ENCODE results near the gene CALML5.

Gene CALML5

GRCh38 chr10:5533098-5533731 is 33.8 kb upstream of the CALML5 start:
- no peak for DNase-seq (ENCODE audit: low spot score)

GRCh38 chr10:5532618-5533097 is 33.3 kb upstream of the CALML5 start:
- DNase-seq (ENCODE audit: low spot score): no peak

- no peak for DNase-seq (ENCODE audit: low spot score)
Measured at GRCh38 chr10:5532307-5532605, 32.9 kb upstream of the CALML5 start.

GRCh38 chr10:5531558-5532306 is 32.4 kb upstream of the CALML5 start:
- no peak for DNase-seq (ENCODE audit: low spot score)

GRCh38 chr10:5530846-5531557 is 31.6 kb upstream of the CALML5 start:
- no peak for DNase-seq (ENCODE audit: low spot score)

GRCh38 chr10:5530412-5530806 is 31.0 kb upstream of the CALML5 start:
- no peak for DNase-seq (ENCODE audit: low spot score)

- DNase-seq (ENCODE audit: low spot score): no peak
Measured at GRCh38 chr10:5529702-5530411, 30.5 kb upstream of the CALML5 start.

- DNase-seq (ENCODE audit: low spot score): no peak
Measured at GRCh38 chr10:5528989-5529701, 29.8 kb upstream of the CALML5 start.

- DNase-seq (ENCODE audit: low spot score): no peak
Measured at GRCh38 chr10:5527332-5528200, 28.2 kb upstream of the CALML5 start.

- DNase-seq (ENCODE audit: low spot score): no peak
Measured at GRCh38 chr10:5526691-5527331, 27.4 kb upstream of the CALML5 start.

- no peak for DNase-seq (ENCODE audit: low spot score)
Measured at GRCh38 chr10:5525561-5526341, 26.4 kb upstream of the CALML5 start.

GRCh38 chr10:5524641-5525560 is 25.5 kb upstream of the CALML5 start, which contains the start of gene CALML3:
TSS of gene CALML3 (plus strand) at chr10:5524961. CDS start at chr10:5525086, 125 bp downstream.
- DNase-seq (ENCODE audit: low spot score): no peak

- DNase-seq (ENCODE audit: low spot score): no peak
Measured at GRCh38 chr10:5523796-5524574, 24.6 kb upstream of the CALML5 start.

- DNase-seq (ENCODE audit: low spot score): no peak
Measured at GRCh38 chr10:5522913-5523560, 23.7 kb upstream of the CALML5 start.

GRCh38 chr10:5519054-5519453 is 19.7 kb upstream of the CALML5 start:
- no peak for DNase-seq (ENCODE audit: low spot score)

- no peak for DNase-seq (ENCODE audit: low spot score)
Measured at GRCh38 chr10:5518143-5518542, 18.8 kb upstream of the CALML5 start.

- no peak for DNase-seq (ENCODE audit: low spot score)
Measured at GRCh38 chr10:5517546-5517945, 18.2 kb upstream of the CALML5 start.

All from AG08396 (cell line).